ENCODE data around the gene CRY1.
"Not testable (repeated sequence)": the region's sequence is repeated elsewhere in the genome, so short reads cannot be mapped to it uniquely, and the experiment has no call there.

CRY1 gene

DNA sequence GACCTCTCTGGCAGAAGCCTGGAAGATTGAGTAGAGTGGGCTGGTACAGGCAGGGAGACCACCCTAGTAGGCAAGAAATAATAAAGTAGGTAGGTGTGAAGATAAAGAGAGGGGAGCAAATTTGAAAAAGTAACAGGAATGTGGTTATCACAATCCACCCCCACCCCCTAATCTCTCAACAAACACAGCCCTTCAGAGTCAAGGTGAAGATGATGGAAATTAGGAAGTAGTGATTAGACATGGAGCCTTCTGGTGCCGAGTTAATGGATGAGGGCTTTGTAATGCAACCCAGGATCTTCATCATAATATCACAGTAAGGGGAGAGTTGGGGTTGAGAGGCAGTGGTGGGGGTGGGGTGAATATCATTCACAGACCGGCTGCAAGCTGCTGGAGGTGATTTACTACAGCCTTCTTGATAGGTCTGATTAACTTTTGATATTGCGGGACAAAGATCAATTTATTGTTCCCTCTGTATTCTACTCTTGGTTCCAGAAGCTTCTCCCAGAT is 29.2 kb upstream of the CRY1 start:
- TF ChIP-seq ZNF274 (IDR thresholded peaks at IDR 0.05; ENCODE audit: low read depth, low read length), result no peak
- H3K4me3 ChIP-seq (ENCODE audit: low read length), result no peak overlapping the region

DNA sequence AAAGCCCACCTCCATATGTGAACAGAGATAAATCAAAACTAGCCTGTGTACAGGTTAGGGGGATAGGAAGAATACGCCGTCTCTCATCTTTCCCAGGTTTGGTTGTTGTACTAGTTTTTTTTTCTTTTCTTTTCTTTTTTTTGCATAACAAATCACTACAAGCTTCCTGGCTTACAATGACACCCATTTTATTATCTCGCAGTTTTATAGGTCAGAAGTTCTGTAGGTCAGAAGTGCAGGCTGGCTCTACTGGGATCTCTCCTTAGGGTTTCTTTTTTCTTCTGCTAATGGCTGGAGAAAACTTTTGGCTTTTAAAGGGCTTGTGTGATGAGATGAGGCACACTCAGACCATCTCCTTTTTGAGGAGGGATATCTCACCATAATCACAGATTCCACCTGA is 25.7 kb upstream of the CRY1 start:
- no peak overlapping the region for H3K4me3 ChIP-seq (ENCODE audit: low read length)
- no peak for TF ChIP-seq ZNF274 (IDR thresholded peaks at IDR 0.05; ENCODE audit: low read depth, low read length)

DNA sequence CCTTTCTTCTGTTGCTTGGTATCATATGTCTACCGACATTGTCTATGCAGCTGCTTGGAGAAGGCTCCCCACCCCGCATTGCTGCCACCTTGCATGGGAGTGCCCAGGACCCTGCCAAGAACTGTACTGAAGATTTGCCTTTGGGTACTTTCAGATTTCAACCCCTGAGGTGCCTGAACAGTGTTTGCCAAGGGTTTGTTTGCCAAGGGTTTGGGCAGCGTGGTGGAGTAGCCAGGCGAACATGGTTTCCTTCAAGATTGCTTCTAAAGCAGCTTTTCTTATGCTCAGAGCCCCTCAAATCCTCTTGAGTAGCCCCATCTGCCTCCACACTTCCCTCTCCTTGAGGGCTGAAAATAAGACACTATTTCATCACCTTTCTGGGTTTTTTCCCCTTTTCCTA is 25.3 kb upstream of the CRY1 start:
- no peak for TF ChIP-seq ZNF274 (IDR thresholded peaks at IDR 0.05; ENCODE audit: low read depth, low read length)
- H3K4me3 ChIP-seq (ENCODE audit: low read length), result no peak overlapping the region

DNA sequence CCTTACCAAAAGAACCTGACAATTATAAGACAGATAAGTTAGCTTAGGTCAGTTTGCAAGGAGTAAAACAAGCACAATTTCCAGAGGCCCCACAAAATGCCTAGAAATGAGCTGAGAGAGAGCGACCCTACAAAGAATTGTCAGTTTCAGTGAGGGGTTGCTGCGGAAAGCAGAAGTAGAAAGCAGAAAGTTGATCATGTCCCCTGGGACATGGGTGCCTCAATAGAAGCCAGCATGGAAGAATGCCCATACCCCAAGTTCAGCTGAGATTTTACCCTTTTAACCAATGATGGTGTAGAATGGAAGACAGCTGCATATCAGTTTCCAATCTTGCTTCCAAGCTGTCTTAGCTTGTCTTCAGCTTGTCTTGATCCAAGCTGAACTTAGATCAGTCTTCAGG is 21.8 kb upstream of the CRY1 start:
- no peak overlapping the region for H3K4me3 ChIP-seq (ENCODE audit: low read length)
- TF ChIP-seq ZNF274 (IDR thresholded peaks at IDR 0.05; ENCODE audit: low read depth, low read length), result no peak

DNA sequence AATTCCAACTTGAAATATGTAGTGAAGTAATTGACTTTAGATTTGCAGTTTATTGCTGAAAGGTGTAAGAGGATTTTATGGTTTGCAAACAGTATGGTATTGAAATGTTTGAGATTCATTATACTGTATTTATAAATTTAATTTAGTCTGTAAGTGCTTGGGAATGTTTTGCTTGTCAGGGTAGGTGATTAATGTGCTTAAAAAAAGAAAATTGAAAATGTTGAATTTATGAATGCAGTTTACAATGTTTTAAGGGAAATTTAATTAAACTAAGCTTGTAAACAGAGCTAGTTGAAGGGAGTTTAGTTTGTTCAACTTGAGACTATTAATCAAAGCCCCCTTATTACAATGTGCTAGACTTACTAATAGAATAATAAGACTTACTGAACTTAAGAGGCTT is 18.0 kb upstream of the CRY1 start:
- H3K4me3 ChIP-seq (ENCODE audit: low read length), result no peak overlapping the region
- TF ChIP-seq ZNF274 (IDR thresholded peaks at IDR 0.05; ENCODE audit: low read depth, low read length), result no peak

DNA sequence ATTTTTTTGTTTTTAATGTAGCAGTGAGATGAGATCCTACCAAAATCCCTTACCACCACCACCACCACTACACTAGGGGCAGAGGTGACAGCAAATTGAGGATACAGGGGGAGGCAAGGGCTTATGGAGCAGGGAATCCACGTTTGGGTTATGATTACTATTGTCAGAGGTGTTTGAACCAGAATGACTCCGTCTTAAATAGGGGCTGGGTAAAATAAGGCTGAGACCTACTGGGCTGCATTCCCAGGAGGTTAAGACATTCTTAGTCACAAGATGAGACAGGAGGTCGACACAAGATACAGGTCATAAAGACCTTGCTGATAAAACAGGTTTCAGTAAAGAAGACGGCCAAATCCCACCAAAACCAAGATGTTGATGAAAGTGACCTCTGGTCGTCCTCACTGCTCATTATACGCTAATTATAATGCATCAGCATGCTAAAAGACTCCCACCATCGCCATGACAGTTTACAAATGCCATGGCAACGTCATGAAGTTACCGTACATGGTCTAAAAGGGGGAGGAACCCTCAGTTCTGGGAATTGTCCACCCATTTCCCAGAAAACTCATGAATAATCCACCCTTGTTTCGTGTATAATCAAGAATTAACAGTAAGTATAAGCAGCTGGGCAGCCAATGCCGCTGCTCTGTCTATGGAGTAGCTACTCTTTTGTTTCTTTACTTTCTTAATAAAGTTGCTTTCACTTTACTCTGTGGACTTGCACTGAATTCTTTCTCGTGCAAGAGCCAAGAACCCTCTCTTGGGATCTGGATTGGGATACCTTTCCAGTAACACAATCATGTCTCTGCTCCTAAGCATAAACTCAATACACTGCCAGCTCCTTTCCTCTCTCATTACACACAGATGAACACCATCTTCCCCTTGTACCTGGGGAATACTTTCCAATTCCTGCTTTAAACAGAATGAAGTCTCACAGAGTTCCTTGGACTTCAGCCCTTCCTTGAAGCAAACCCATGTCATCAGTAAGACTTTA is 16.7 kb upstream of the CRY1 start:
- no peak overlapping the region for H3K4me3 ChIP-seq (ENCODE audit: low read length)
- TF ChIP-seq ZNF274 (IDR thresholded peaks at IDR 0.05; ENCODE audit: low read depth, low read length), result no peak

DNA sequence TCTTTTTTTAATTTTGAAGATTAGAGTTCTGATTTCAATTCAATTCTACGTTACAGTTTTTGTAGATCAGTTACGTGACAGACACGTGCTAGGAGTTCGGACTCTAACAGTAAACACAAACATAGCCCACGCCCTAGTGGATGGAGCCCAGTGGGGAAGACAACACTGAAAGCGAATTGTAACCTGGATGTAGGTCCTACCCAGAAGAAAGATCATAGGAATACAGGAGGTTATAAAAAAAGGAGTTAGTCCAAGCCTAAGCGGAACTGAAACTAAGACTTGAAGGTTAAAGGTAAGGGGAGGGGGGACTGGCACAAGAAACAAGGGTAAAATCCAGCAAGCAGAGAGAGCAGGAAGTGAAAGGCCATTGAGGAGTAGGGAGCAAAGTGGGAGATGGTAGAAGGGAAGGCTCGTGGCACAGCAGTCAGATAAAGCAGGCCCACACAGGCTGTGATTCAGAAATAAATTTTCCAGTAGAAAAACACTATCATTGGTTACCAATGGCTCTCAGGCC is 15.7 kb upstream of the CRY1 start:
- no peak for TF ChIP-seq ZNF274 (IDR thresholded peaks at IDR 0.05; ENCODE audit: low read depth, low read length)
- no peak overlapping the region for H3K4me3 ChIP-seq (ENCODE audit: low read length)

DNA sequence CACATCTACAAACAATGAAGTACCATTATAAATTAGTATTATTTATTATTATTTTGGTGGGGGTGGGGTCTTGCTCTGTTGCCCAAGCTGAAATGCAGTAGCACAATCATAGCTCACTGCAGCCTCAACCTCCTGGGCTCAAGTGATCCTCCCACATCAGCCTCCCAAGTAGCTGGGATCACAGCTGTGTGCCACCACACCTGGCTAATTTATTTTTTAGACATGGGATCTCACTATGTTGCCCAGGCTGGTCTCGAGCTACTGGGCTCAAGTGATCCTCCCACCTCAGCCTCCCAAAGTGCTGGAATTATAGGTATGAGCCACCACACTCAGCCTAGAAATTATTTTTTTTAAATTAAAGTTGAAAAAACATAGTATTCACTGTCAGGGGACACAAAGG is 15.0 kb upstream of the CRY1 start:
- not testable (repeated sequence) for H3K4me3 ChIP-seq (ENCODE audit: low read length)

DNA sequence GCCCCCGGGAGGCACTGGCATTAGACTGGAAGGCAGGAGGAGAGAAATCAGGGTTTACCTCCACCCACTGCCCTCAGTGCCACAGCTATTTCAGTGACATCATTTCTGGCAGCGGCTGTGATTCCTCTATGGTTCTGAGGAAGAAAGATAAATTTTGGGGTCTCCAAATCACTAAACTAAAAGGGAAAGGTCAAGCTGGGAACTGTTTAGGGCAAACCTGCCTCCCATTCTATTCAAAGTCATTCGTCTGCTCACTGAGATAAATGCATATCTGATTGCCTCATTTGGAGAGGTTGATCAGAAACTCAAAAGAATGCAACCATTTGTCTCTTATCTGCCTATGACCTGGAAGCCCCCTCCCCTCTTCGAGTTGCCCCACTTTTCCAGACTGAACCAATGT is 14.0 kb upstream of the CRY1 start:
- no peak for TF ChIP-seq ZNF274 (IDR thresholded peaks at IDR 0.05; ENCODE audit: low read depth, low read length)
- H3K4me3 ChIP-seq (ENCODE audit: low read length), result no peak overlapping the region

DNA sequence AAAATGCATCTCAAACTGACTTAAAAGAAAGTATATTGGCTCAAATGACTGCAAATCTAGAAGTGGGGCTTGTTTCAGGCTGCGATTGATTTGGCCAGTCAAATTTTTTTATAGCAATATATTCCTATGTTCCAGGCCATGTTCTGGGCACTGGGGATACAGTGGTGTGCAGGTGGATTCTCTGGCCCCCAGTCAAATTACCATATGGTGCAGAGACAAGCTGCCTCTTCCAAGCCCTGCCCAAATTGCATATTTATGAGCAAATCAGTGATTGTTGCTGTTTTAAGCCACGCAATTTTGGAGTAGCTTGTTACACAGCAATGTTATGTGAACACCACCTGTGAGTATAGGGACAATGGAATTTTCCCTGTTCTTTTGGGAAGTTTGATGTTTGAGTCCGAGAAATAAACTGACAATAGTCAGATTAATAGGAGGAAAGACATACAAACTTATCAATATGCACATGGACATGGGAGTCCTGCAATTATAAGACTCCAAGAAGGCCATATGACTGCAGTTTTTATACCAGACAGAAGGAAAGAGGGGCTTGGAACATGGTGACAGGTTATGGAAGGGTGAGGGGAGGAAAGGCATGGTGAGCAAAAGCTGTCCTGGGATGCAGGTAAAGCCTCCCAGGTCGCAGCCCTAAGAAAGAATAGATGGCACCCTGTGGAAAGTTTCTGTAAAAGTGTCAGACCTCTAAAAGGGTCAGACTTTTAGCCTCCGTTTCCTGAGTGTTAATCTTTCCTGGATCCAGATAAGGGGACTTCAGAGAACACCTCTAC is 13.1 kb upstream of the CRY1 start:
- no peak overlapping the region for H3K4me3 ChIP-seq (ENCODE audit: low read length)
- no peak for TF ChIP-seq ZNF274 (IDR thresholded peaks at IDR 0.05; ENCODE audit: low read depth, low read length)

DNA sequence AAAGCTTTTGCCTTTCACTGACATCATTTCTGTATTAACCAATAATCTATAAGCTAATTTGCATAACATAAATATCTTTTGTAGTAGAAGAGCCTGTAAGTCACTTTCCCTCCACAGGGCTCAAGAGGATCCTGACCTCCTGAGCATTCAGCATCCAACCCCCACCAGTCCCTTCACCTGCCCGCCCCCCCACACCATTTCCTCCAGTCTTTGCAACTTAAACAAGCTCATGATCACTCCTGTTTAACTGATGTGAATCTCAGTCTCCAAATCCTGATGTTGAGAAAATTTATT is 12.0 kb upstream of the CRY1 start:
- no peak for TF ChIP-seq ZNF274 (IDR thresholded peaks at IDR 0.05; ENCODE audit: low read depth, low read length)

DNA sequence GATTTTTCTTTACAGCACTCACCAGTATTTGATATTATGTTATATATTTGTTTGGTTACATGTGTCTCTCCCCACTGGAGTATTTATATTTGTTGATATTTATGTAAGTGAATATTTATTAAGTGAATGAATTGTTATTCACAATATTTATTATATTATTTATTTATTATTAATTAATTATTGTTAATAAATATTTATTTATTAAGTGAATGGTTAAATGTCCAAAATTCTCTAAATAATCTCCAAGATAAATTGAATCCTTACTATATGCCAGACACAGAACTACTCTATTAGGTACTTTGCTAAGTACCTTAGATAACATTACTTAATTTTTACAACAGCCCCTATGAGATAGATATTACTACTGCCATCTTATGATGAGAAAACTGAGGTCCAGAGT is 10.2 kb upstream of the CRY1 start:
- TF ChIP-seq ZNF274 (IDR thresholded peaks at IDR 0.05; ENCODE audit: low read depth, low read length), result no peak
- H3K4me3 ChIP-seq (ENCODE audit: low read length), result no peak overlapping the region

More for the DNA sequence above, 12.0 kb upstream of the CRY1 start:
- no peak overlapping the region for H3K4me3 ChIP-seq (ENCODE audit: low read length)

DNA sequence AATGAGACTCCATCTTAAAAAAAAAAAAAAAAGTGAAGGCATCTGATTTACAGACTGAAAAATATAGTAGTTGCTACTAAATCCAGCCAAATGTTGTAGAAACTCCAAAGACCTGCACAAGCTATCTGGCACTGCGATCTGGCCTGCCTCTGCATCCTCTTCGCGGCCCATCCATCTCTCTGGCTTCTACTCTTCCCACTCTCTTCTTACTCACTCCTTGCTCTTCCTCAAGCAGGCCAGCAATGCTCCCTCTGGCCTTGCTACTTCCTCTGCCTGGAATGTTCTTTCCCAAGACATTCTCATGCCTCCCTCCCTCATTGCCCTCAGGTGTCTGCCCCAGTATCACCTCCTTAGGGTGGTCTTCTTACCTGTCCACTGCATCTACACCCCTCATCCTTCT is 9.7 kb upstream of the CRY1 start:
- no peak for TF ChIP-seq ZNF274 (IDR thresholded peaks at IDR 0.05; ENCODE audit: low read depth, low read length)
- H3K4me3 ChIP-seq (ENCODE audit: low read length), result no peak overlapping the region

DNA sequence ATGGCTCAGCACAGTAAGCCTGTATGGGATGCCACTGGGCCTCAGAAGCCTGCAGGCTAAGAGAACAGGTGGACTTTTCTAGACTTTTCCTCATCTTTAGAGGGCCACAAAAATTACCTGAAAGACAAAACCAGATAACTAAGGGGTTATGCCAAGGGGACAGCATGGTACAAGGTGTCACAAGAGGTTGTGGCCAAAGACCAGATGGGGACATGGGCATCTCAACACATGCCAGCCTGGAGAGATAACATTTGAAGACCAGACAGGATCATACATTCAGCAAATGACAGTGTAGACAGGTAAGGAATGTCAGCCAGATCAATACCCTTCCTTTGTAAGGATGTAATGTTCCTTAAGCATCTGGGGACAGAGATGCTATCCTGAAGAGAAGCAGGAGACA is 8.9 kb upstream of the CRY1 start:
- H3K4me3 ChIP-seq (ENCODE audit: low read length), result no peak overlapping the region
- TF ChIP-seq ZNF274 (IDR thresholded peaks at IDR 0.05; ENCODE audit: low read depth, low read length), result no peak

DNA sequence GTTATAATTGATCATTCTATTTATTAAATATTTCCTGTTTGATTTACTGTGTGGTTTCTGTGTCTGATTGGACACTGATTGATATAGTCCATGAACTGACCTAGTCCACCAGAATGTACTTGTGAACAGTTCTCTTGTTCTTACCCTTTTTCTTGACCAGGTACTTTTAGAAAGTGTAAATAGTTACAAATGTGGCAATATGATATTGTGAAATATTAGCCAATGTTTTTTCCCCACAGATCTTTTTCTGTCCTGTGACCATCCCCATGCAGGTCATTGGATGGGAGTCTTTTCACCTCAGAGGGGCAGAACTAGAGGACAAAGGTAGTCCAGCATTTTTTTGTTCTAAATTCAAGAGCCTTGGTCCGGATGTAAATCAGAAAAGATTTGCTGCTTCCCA is 8.3 kb upstream of the CRY1 start:
- H3K4me3 ChIP-seq (ENCODE audit: low read length), result no peak overlapping the region
- no peak for TF ChIP-seq ZNF274 (IDR thresholded peaks at IDR 0.05; ENCODE audit: low read depth, low read length)

Data from GM08714 (cell line).